GM19455 (cell line): Measurements from ENCODE around the gene ACSL1.
"Not testable (repeated sequence)": the region's sequence is repeated elsewhere in the genome, so short reads cannot be mapped to it uniquely, and the experiment has no call there.

ENCODE experiments used
- ATAC-seq: cut with Tn5 transposase; IDR thresholded peaks from one replicate; pipeline ENCODE4 v1.9.1; 2021; ENCODE audit not compliant: unreplicated experiment

Gene ACSL1

DNA sequence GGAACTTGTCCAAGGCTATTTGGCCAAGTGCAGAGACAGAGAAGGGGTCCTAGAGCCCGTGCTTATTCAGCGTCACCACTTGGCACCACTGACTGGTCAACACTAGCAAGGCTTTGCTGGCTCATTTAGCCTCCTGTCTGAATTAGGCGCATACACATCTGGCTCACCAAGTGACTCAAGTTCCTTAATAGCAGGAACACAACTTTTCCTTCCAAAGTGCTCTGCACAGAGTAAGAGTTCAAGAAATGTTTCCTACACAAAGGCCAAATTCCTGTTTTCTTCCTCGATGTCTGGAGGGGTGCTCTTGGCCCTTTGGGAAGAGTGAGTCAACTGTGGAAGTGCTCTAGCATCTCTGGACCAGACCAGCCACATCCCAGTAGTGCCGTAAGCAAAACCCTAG, 65.1 kb downstream of the ACSL1 start:
- ATAC-seq = no peak

DNA sequence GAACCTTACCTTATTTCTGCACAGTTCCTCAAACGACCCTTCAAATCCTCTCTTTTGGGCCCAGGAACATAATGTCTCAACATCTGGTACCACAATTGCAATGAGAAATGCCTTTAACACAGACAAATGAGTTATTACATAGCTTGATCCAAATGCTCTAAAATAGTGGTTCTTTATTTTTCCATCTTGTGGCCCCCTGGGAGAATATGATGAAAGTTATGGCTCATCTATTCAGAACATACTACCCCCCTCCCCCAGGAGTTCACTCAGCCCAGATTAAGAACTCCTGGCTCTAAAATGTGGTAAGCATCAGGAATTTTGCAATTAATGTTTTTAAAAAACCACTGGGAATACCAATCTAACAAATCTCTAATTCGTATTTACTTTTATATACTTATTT, 68.0 kb downstream of the ACSL1 start:
- no peak for ATAC-seq

DNA sequence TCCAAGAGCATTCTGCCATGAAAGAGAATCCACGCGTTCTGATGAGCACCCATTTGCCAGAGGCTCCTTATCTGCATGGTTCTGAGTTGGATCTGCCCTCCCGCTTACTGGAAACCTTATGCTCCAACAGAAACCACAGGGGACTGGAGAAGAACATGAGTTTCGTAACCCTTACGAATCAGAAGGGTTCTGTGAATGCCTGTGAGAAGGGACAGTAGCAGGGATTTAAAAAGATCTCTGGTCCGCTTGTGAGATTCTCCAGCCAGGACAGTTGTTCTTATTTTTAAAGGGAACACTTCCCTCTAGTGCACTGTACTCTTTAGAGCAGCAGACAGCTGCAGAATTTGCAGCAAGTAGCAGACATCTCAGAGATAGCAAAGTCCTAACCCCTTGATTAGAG, 69.4 kb downstream of the ACSL1 start:
- ATAC-seq = no peak

DNA sequence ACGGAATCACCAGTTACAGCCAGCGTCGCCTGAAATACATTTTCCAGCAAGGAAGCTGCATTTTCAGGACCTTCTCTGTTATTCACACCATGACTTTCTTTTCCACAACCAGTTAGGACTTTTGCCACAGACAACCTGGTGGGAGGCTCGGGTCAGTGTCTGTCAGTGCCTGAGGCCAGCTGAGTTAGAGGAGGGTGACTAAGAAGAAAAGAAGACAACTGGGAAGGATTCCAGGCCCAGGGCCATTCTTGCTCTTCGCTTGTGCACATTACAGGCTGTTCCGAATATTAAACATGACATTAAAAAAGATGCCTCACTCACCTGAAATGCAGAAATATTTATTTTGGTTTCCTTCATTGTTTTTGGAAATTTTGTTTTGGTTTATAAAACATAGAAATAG, 70.5 kb downstream of the ACSL1 start:
- no peak for ATAC-seq

DNA sequence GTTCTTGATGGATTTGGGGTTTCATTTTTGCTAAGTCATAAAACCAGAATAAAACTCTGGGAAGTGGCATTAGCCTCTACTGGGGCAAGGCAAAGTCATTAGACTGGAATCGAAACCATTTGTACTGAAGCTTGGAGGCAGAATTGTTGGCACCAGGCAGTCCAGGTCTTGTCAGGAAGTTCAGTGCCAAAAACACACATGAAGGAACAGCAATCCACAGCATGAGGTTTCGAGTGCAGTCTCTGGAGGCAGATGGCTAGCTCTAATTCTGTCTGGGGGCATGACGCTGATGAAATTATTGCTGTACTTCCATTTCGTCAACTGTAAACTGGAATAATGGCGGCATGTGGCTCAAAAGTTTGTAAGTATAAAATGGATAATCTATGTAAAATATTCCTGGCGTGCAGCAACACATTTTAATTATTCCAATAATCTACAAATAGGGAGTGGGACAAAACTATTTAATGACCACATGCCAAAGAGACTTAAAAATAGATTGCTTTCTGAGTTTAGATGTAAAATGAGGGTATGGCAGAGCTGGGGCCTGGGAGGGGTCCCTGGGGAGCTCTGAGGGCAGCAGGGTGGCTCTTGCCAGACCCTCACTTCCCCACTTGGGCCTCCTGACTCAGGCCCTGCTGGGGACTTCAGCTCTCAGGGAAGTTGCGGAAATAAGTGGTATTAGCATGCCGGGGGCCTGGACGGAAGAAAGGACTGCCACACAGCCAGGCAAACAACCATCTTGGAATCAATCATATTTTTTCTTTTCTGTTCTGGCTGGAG, 73.1 kb downstream of the ACSL1 start:
- ATAC-seq = no peak

DNA sequence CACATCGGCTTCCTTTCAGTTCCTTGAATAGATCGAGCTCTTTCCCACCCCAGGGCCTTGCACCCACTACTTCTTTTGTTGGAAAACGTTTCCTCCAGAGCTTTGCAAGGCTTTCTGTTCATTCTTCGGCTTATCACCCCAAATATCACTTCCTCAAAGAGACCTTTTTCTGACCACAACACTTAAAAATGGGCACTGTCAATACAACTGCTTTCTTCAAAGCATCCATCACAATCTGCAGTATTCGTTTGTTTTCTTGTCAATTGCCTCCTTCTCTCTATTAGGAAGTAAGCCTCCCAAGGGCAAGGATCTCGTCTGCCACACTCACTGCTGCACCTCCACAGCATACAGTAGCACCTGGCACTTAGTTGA, 74.2 kb downstream of the ACSL1 start:
- no peak for ATAC-seq

DNA sequence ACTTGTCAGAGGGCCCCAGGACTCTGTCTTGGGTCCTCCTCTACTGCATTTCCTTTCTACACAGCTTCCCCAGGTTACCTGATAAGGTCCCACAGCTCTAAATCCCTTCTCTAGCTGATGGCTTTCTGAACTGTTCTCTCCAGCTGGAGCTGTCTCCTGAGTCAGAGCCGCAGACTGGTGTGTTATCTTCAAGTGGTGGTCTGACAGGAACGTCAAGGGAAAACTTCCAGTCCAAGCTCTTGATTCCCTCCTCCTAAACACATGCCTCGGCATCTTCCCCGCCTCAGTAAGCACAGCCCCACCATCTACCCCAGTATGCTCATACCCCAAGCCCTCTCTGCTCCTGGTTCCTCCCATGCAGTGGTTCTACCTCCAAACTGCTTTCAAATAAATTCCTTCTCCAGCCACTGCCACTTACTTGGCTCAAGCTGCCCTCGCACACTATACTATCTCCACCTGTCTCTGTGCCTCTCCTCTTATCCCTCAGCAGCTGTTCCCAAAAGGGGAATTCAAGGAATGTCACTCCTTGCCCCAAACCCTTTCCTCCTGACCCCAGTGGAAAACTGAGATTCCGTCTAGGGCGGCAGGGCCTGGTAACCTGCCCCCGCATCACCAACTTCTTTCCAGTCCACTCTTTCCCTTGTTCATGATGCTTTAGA, 74.7 kb downstream of the ACSL1 start:
- ATAC-seq = no peak

DNA sequence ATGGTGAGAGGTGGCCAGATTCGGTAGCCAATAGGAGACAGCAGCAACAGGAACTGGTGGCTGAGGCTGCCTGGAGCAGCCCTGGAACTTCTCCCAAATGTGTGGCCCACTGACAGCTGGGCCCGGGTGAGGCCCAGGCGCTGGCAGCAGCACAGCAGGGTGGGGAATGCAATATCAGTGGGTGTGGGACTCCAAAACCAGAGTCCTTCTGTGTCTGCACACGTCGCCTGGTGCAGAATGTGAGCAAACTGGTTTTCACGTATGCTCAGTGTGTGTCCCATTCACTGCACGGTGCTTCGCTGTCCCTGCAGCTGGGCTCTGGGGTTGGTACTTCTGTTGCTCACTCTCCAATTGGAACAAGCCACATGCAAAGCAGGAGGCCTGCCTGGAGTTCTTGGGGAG, 77.5 kb downstream of the ACSL1 start:
- ATAC-seq = no peak

DNA sequence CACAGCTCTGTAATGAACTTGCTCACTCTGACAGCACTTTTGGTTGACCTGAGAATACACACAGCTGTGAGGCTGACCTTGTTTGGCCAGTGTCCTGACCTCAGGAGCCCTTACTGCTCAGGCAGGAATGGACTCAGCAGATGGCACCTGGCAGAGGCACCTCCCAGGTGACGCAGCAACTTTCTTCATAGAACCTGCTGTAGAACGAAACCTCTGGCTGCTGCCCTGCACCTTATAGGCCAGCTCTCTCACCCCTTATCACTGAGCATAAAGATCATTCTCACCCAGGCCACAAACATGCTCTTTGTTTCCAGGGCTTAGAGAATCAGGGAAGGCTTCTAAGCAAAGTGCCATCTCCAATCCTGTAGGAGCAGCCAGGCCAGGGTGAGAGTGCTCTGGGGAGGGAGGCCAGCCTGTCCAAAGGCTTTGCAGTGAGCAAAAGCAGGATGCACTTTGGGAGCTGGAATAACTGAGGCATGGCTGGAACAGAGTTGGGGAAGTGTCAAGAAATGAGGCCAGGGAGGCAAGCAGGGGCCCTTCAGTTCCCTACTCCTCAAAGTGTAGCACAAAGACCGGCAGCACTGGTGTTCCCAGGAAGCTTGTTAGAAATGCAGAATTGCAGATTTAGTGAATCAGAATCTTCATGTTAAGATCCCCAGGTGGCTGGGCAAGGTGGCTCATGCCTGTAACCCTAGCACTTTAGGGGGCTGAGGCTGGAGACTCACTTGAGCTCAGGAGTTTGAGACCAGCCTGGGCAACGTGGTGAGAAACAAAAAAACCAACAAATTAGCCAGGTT, 78.5 kb downstream of the ACSL1 start:
- ATAC-seq = no peak

DNA sequence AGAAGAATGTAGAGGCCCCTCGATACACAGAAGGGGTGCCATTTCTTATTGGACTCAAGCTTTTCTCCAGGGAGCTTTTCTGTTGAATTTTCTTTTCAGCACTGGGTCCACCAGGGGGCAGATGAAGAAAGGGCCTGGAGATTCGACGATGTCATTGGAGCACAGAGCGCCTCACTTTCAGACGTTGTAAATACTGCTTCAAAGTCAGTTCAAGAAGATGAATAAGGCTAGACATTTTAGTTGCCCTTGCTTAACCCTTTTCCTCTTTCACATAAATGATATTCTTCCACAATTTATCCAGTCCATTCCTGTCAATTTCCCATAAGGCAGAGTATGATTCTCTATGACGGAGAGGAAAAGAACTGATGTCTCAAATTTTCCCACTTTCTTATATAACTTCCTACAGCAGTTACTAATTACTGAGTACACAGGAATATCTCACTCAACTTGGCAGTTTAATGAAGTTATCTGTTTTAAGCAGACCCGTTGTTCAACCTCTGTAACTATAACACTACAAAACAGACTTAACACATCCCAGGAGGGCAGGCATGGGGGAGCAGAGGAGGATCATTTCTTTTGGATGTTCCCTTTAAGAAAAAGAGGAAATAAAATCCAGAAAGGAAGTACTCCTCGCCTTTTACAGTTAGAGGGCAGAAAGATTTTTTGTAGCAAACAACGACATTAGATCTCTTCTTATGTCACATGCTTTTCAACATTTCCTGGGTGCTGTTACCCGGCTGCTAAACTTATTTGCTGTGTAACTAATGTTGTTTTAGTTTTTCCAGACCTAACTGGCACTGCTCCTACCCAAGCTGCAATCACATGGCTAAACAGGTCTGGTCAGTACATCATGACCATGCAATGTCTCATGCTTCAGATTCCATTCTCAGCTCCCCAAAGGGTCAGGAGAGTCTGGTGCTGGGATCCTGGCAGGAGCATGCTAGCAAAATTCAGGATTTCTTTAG, 79.7 kb downstream of the ACSL1 start:
- peak; percentile 77 for ATAC-seq

DNA sequence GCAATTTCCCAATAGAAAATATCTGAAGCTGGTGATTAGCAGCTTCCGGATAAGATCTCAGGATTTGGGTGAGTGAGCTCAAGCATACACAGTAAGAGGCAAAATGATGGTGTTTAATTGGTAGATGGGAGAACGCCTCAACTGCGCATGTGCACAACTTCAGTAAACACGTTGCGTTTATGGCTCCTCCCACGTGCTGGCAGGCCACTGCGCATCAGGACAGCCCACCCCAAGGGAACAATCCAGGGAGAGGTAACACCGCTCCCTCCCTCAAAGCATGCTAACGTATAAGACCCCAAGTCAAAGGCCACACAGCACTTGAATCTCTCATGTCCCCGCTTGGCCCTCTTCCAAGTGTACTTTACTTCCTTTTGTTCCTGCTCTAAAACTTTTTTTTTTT, 81.5 kb downstream of the ACSL1 start:
- no peak for ATAC-seq

DNA sequence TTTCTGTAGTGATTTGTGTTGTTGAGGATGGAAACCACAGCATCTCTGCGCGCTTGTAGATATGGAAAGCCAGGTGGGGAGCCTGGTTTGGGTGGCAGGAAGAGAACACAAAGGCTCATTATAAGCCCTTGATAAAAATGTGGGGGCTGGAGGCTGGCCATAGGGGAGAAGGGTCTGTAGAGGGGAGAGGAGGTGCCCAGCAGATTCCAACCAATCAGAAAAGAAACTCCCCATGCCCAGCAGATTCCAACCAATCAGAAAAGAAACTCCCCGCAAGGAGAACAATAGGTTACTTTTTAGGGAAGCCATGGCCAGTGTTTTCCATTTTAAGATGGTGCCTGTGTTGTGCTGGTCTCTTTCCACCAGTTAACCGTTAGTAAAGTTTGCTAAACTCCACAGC, 82.1 kb downstream of the ACSL1 start:
- no peak for ATAC-seq

DNA sequence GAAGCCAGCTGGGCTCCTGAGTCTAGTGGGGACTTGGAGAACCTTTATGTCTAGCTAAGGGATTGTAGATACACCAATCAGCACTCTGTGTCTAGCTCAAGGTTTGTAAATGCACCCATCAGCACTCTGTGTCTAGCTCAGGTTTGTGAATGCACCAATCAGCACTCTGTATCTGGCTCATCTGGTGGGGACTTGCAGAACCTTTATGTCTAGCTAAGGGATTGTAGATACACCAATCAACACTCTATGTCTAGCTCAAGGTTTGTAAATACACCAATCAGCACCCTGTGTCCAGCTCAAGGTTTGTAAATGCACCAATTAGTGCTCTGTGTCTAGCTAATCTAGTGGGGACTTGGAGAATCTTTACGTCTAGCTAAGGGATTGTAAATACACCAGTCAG, 84.1 kb downstream of the ACSL1 start:
- ATAC-seq = not testable (repeated sequence)

DNA sequence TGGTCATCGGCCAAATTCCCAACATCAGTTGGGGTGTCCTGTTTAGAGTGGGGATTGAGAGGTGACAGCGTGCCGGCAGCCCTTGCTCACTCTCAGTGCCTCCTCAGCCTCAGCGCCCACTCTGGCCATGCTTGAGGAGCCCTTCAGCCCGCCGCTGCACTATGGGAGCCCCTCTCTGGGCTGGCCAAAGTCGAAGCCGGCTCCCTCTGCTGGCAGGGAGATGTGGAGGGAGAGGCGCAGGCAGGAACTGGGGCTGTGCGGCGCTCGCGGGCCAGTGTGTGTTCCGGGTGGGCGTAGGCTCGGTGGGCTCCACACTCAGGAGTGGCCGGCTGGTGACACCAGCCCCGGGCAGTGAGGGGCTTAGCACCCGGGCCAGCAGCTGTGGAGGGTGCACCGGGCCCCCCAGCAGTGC, 84.8 kb downstream of the ACSL1 start:
- no peak for ATAC-seq

DNA sequence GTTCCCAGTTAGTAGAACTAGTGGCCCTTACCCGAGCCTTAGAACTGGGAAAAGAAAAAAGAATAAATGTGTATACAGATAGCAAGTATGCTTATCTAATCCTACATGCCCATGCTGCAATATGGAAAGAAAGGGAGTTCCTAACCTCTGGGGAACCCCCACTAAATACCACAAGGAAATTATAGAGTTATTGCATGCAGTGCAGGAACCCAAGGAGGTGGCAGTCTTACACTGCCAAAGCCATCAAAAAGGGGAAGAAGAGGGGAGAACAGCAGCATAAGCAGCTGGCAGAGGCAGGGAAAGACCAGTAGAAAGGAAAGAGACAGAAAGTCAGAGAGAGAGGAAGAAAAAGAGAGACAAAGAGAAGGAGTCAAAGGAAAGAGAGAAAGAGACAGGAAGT, 86.2 kb downstream of the ACSL1 start:
- ATAC-seq = not testable (repeated sequence)

DNA sequence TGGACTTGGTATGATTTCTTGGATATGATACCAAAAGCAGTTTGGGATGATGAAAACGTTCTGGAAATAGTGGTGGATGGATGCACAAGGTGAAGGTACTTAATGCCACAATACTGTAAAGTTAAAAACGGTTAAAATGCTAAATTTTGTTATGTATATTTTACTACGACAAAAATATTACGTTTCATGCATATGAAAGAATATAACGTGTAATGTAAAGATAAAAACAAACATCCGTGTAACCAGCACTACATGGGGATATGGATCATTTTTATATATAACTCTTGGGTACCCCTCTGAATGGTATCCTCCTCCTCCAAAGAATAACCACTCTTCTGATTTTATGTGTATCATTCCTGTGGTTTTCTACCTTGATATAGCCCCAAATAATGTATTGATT, 91.0 kb downstream of the ACSL1 start:
- no peak for ATAC-seq

DNA sequence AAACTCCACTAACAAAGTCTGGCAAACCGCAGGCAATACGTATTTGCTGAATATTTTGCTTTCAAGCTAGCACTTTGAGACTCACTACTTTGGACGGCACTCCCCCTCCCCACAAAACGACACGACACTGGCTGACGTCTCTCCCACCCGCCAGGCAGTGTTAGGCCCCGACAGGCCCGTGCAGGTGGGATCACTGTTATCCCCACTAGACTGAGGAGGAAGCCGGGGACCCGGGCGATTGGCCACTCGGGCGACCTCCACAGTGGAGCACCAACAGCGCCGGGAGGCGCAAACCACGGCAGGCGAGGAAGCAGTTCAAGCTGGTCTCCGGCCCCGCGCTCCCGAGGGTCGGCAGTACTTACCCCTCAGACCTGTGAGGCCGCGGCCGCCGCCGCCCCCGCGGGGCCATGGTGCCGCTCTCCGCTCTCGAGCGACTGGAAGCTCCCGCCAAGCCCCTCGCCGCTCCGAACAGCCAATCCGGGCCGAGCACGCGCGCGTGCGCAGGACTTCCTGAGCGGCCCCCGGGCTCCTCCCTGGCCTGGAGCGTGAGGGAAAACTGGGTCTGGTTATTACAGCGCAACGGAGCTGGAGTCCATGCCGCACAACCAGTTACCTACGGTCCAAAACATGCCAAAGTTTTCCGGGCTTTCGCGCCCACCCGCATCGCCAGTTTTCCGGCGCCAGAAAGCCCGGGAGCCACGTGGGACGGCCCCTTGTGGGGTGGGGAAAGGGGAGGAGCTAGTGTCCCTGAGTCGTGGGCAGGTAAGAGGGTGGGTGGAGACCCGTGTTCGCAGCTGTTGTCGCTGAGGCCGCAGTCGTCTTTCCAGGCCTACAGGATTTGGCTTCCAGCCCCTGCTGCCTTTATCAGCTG, 91.9 kb downstream of the ACSL1 start, which contains the start of gene CENPU:
Gene CENPU (minus strand): TSS at position 443 of the 871 bp plus-strand sequence. CDS start 34 bp downstream, at position 409.
- peak; percentile 90 for ATAC-seq

DNA sequence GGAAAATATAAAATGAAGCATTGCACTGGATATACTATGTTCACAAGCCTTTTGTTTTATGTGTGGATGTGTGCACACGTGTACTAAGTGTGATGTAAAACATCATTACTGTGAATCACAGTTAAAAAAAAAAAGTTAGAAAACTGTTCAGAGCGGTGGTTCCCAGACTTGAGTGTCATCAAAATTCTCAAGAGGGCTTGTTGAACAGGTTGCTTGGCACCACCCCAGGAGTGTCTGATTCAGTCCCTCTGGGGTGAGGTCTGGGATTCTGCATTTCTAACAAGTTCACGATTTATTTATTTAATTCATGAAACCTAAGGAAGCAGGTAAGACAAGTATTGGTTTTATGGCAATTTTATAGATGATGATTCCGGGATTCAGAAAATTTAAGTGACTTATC, 93.6 kb downstream of the ACSL1 start:
- ATAC-seq = no peak

DNA sequence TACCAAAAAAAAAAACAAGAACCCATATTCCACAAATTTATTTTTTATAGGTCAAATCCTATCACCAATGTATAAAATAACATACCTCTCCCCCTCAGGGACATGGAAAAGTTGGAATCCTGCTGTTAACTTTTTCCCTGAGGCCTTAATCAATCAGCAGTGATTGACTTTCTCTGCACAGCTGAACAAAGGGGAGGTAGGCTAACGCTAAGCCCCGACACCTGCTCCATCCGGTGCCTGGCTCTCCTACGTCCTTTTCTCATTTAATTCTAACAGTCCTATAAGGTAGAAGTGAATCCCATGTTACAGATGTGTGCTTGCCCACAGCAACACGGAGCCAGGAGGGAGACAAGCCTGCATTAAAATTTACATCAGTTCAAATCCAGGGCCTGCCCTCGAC, 94.7 kb downstream of the ACSL1 start:
- ATAC-seq = no peak

DNA sequence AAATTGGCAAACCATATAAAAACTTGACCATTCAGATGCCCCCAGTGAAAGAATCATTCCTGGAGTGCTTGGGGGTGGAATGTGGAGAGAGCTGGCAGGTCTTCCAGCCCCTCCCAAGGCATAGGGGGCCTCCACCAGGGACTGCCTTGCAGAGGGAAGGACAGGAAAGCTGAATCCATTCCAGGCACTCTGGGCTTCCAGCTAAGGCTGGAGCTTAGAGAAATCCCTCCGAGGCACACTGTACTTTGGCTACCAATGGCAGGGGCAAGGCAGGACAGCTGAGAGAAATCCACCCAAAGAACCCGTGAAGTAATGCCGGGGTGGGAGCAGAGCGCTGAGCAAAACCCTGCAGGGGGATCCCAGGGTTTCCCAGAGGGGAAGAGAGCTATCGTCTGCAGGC, 95.8 kb downstream of the ACSL1 start:
- no peak for ATAC-seq
